GM23338 (cell line): Measurements from ENCODE around the gene PCBP3. TPM values are rescaled to one million over a fixed set of nuclear protein-coding genes. Genes with fewer than 3 reads are reported as not detected.

ENCODE experiments used
- ATAC-seq: fragments of 200-7000 bp; cut with Tn5 transposase; 3 replicates; pipeline ENCODE4 v1.9.1; 2020
- DNase-seq: peaks from one replicate; pipeline ENCODE4 v3.0.0-alpha.2; 2015; ENCODE audit warnings: low spot score
- H2AFZ ChIP-seq: fragments of 200-600 bp; sonication (generic); 2 replicates; pipeline ENCODE4 v1.8.0; 2016; ENCODE audit warnings: antibody characterized with exemption, mild to moderate bottlenecking, moderate library complexity
- H3F3A ChIP-seq: fragments of 200-600 bp; sonication (generic); replicated peaks from 2 replicates; pipeline ENCODE4 v1.8.0; 2017; ENCODE audit warnings: antibody characterized with exemption, mixed run types, low read depth
- H3K27ac ChIP-seq: fragments of 200-600 bp; sonication (generic); 2 replicates; pipeline ENCODE4 v1.6.1; 2016; ENCODE audit warnings: low read depth
- H3K27me3 ChIP-seq: fragments of 200-600 bp; sonication (generic); 2 replicates; pipeline ENCODE4 v1.8.0; 2016; ENCODE audit warnings: mild to moderate bottlenecking, mixed run types, moderate library complexity; ENCODE audit not compliant: insufficient read depth
- H3K36me3 ChIP-seq: fragments of 200-600 bp; sonication (generic); 2 replicates; pipeline ENCODE4 v1.8.0; 2016; ENCODE audit warnings: mild to moderate bottlenecking; ENCODE audit not compliant: insufficient read depth
- H3K4me1 ChIP-seq: fragments of 200-600 bp; sonication (generic); 2 replicates; pipeline ENCODE4 v1.8.0; 2016; ENCODE audit warnings: mild to moderate bottlenecking, moderate library complexity; ENCODE audit not compliant: insufficient read depth
- H3K4me2 ChIP-seq: fragments of 200-600 bp; sonication (generic); 2 replicates; pipeline ENCODE4 v1.7.1; 2017; ENCODE audit warnings: mixed run types
- H3K4me3 ChIP-seq: fragments of 200-600 bp; sonication (generic); 2 replicates; pipeline ENCODE4 v1.6.1; 2016; ENCODE audit warnings: mixed run types
- H3K79me2 ChIP-seq: fragments of 200-600 bp; sonication (generic); replicated peaks from 2 replicates; pipeline ENCODE4 v1.8.0; 2017; ENCODE audit warnings: mild to moderate bottlenecking; ENCODE audit not compliant: insufficient read depth
- H3K9me2 ChIP-seq: fragments of 200-600 bp; sonication (generic); 2 replicates; pipeline ENCODE4 v1.8.0; 2017; ENCODE audit not compliant: insufficient read depth
- H4K20me1 ChIP-seq: fragments of 200-600 bp; sonication (generic); replicated peaks from 2 replicates; pipeline ENCODE4 v1.8.0; 2017; ENCODE audit warnings: mild to moderate bottlenecking; ENCODE audit not compliant: insufficient read depth
- H3K27ac Mint-ChIP-seq: 2 replicates; pipeline ENCODE4 v1.8.0; 2020; ENCODE audit warnings: inconsistent platforms, mild to moderate bottlenecking, moderate library complexity, mixed read lengths
- H3K27me3 Mint-ChIP-seq: 3 replicates; pipeline ENCODE4 v1.8.0; 2022; ENCODE audit warnings: low read depth, mild to moderate bottlenecking, moderate library complexity, mixed read lengths, inconsistent platforms; ENCODE audit not compliant: insufficient read depth, poor library complexity
- H3K36me3 Mint-ChIP-seq: 3 replicates; pipeline ENCODE4 v1.8.0; 2021; ENCODE audit warnings: low read depth, mild to moderate bottlenecking, inconsistent platforms, moderate library complexity, mixed read lengths
- H3K4me1 Mint-ChIP-seq: 3 replicates; pipeline ENCODE4 v1.8.0; 2020; ENCODE audit warnings: mild to moderate bottlenecking, inconsistent platforms, mixed read lengths
- H3K4me3 Mint-ChIP-seq: 3 replicates; pipeline ENCODE4 v1.8.0; 2021; ENCODE audit warnings: moderate library complexity, mild to moderate bottlenecking, inconsistent platforms, mixed read lengths
- H3K9me3 Mint-ChIP-seq: 3 replicates; pipeline ENCODE4 v1.8.0; 2020; ENCODE audit warnings: moderate library complexity, mild to moderate bottlenecking, inconsistent platforms, mixed read lengths
- CREB1 ChIP-seq: fragments of 250-450 bp; sonication (Bioruptor Pico); IDR thresholded peaks from 2 replicates; pipeline ENCODE4 v1.5.0; 2020; ENCODE audit warnings: low read depth, mild to moderate bottlenecking, moderate library complexity
- CTCF ChIP-seq, 2 experiments: fragments of 200-600 bp in 1 of 2; sonication (generic) in 1 of 2; conservative IDR thresholded peaks; 2 replicates each; pipeline versions ENCODE4 v1.5.1 to v1.6.1; 2016 to 2017; ENCODE audit warnings: antibody characterized with exemption in 2 of 2, low read depth in 2 of 2, mild to moderate bottlenecking in 2 of 2, moderate library complexity in 1 of 2
- ETS1 ChIP-seq: IDR thresholded peaks from 2 replicates; pipeline ENCODE4 v1.6.1; 2016; ENCODE audit warnings: antibody characterized with exemption
- EZH2 ChIP-seq: fragments of 200-600 bp; sonication (generic); IDR thresholded peaks from one replicate; pipeline ENCODE4 v1.8.0; 2017; ENCODE audit warnings: antibody characterized with exemption, mild to moderate bottlenecking, low read depth; ENCODE audit not compliant: unreplicated experiment
- EZH2phosphoT487 ChIP-seq: fragments of 200-600 bp; sonication (generic); IDR thresholded peaks from one replicate; pipeline ENCODE4 v1.8.1; 2018; ENCODE audit warnings: antibody characterized with exemption; ENCODE audit not compliant: unreplicated experiment
- JUNB ChIP-seq: IDR thresholded peaks from one replicate; pipeline ENCODE4 v1.6.1; 2016; ENCODE audit warnings: antibody characterized with exemption; ENCODE audit not compliant: unreplicated experiment
- NANOG ChIP-seq: IDR thresholded peaks from 2 replicates; pipeline ENCODE4 v1.6.1; 2016; ENCODE audit warnings: antibody characterized with exemption, borderline replicate concordance
- POLR2AphosphoS5 ChIP-seq: IDR thresholded peaks from 2 replicates; pipeline ENCODE4 v1.6.1; 2016; ENCODE audit warnings: antibody characterized with exemption, low read depth
- REST ChIP-seq: IDR thresholded peaks from one replicate; pipeline ENCODE4 v1.6.1; 2018; ENCODE audit warnings: antibody characterized with exemption; ENCODE audit not compliant: unreplicated experiment
- STAT1 ChIP-seq: IDR thresholded peaks from one replicate; pipeline ENCODE4 v1.6.1; 2016; ENCODE audit warnings: antibody characterized with exemption; ENCODE audit not compliant: unreplicated experiment
- ZNF114 ChIP-seq: fragments of 250-450 bp; sonication (Bioruptor Pico); IDR thresholded peaks from 2 replicates; pipeline ENCODE4 v1.5.0; 2020; ENCODE audit warnings: mild to moderate bottlenecking, moderate library complexity
- ZNF331 ChIP-seq: fragments of 250-450 bp; sonication (Bioruptor Pico); IDR thresholded peaks from 2 replicates; pipeline ENCODE4 v1.5.0; 2020; ENCODE audit warnings: low read depth, mild to moderate bottlenecking, moderate library complexity
- ZNF462 ChIP-seq: fragments of 250-450 bp; sonication (Bioruptor Pico); IDR thresholded peaks from 2 replicates; pipeline ENCODE4 v1.5.0; 2020; ENCODE audit warnings: mild to moderate bottlenecking, moderate library complexity
- polyA plus RNA-seq: library from polyadenylated mRNA; unstranded; fragments of >200 nt; fragmentation: Nextera tagmentation; extraction: Ambion mirVana; gene quantifications from 2 replicates; pipeline ENCODE4 v1.2.1, GENCODE V29; 2016
- total RNA-seq: library from RNA; depleted of rRNA; stranded (reverse); fragments of >200 nt; shearing (Covaris generic); gene quantifications from 2 replicates; pipeline ENCODE4 v1.2.3, GENCODE V29; 2014

Gene PCBP3
- total and polyA plus RNA-seq, 2 experiments from 2014 or later, result 7.1 to 9.1 TPM

GRCh38 chr21:45927032-45927431, 283.5 kb downstream of the PCBP3 start:
- no peak overlapping the region for H3K4me3 Mint-ChIP-seq
- H3K4me3 ChIP-seq, result no peak overlapping the region
- peaks cover 4% of the 10 kb centered on the region for H3K27me3 Mint-ChIP-seq
- no peak for ATAC-seq
- no peaks in the 10 kb centered on the region for H3K27me3 ChIP-seq
- peaks cover 5% of the 10 kb centered on the region; the same call in 2 of the 3 replicates for H3K36me3 Mint-ChIP-seq
- H3K36me3 ChIP-seq, result no peaks in the 10 kb centered on the region
- no peak overlapping the region for H2AFZ ChIP-seq
- no peaks in the 10 kb centered on the region for H3K79me2 ChIP-seq
- no peaks in the 10 kb centered on the region; the same call in 2 of the 3 replicates for H3K4me1 Mint-ChIP-seq
- no peaks in the 10 kb centered on the region for H3K9me2 ChIP-seq
- DNase-seq, result no peak
- H3F3A ChIP-seq, result no peaks in the 10 kb centered on the region
- no peak overlapping the region for H3K27ac ChIP-seq
- no peaks in the 10 kb centered on the region for H3K4me1 ChIP-seq
- no peaks in the 10 kb centered on the region for H4K20me1 ChIP-seq
- no peak for TF ChIP-seq EZH2phosphoT487
- no peak for TF ChIP-seq NANOG
- TF ChIP-seq STAT1, result no peak
- TF ChIP-seq EZH2, result no peak
- TF ChIP-seq CREB1 (CRISPR knock-in tag), result no peak
- TF ChIP-seq ZNF114 (CRISPR knock-in tag), result no peak
- no peak for TF ChIP-seq REST
- no peak for TF ChIP-seq POLR2AphosphoS5
- no peak for TF ChIP-seq JUNB
- no peak for TF ChIP-seq ZNF331 (CRISPR knock-in tag)
- TF ChIP-seq ZNF462 (CRISPR knock-in tag), result no peak
- no peak for TF ChIP-seq CTCF (conservative IDR thresholded peaks at IDR 0.05; ENCODE audit: low read depth in 2 of 2)
- TF ChIP-seq ETS1, result no peak
- no peak overlapping the region for H3K27ac Mint-ChIP-seq
- H3K4me2 ChIP-seq, result no peak overlapping the region
- H3K9me3 Mint-ChIP-seq, result peaks cover 10% of the 10 kb centered on the region; the same call in 2 of the 3 replicates
